ENCODE measurements around the gene FAM241A. TPM values are rescaled to one million over a fixed set of nuclear protein-coding genes. Genes with fewer than 3 reads are reported as not detected.
A peak's percentile ranks its signal among the peaks of the same experiment; 100 is the strongest.

Gene FAM241A
- total and polyA plus RNA-seq, 2 of the 13 experiments (the other 11 are each of a cell fraction or from before 2014, with no cell fraction given): 0.61 to 0.69 TPM

- TF ChIP-seq ZBTB4 (CRISPR knock-in tag; IDR thresholded peaks at IDR 0.05; ENCODE audit: borderline replicate concordance): peak; percentile 82; the same call in 1 of the 2 replicates
- TF ChIP-seq, protein P1, sequence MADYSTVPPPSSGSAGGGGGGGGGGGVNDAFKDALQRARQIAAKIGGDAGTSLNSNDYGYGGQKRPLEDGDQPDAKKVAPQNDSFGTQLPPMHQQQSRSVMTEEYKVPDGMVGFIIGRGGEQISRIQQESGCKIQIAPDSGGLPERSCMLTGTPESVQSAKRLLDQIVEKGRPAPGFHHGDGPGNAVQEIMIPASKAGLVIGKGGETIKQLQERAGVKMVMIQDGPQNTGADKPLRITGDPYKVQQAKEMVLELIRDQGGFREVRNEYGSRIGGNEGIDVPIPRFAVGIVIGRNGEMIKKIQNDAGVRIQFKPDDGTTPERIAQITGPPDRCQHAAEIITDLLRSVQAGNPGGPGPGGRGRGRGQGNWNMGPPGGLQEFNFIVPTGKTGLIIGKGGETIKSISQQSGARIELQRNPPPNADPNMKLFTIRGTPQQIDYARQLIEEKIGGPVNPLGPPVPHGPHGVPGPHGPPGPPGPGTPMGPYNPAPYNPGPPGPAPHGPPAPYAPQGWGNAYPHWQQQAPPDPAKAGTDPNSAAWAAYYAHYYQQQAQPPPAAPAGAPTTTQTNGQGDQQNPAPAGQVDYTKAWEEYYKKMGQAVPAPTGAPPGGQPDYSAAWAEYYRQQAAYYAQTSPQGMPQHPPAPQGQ (CRISPR knock-in tag; IDR thresholded peaks at IDR 0.05; ENCODE audit: borderline replicate concordance): no peak
- peak; percentile 49; the same call in 1 of the 2 replicates for TF ChIP-seq CBFB (CRISPR knock-in tag; IDR thresholded peaks at IDR 0.05)
- no peak for TF ChIP-seq AHR (CRISPR knock-in tag; IDR thresholded peaks at IDR 0.05)
- TF ChIP-seq ZNF570 (CRISPR knock-in tag; IDR thresholded peaks at IDR 0.05; ENCODE audit: borderline replicate concordance): no peak
- TF ChIP-seq RBM22 (optimal IDR thresholded peaks at IDR 0.05; ENCODE audit: low read length): peak; percentile 43
- peak; percentile 85 for TF ChIP-seq HES4 (CRISPR knock-in tag; IDR thresholded peaks at IDR 0.05; ENCODE audit: borderline replicate concordance)
- peak; percentile 54 for TF ChIP-seq RAD21 (CRISPR knock-in tag; IDR thresholded peaks at IDR 0.05)
- no peak for TF ChIP-seq ZNF703 (CRISPR knock-in tag; IDR thresholded peaks at IDR 0.05; ENCODE audit: borderline replicate concordance)
- TF ChIP-seq, protein P2, sequence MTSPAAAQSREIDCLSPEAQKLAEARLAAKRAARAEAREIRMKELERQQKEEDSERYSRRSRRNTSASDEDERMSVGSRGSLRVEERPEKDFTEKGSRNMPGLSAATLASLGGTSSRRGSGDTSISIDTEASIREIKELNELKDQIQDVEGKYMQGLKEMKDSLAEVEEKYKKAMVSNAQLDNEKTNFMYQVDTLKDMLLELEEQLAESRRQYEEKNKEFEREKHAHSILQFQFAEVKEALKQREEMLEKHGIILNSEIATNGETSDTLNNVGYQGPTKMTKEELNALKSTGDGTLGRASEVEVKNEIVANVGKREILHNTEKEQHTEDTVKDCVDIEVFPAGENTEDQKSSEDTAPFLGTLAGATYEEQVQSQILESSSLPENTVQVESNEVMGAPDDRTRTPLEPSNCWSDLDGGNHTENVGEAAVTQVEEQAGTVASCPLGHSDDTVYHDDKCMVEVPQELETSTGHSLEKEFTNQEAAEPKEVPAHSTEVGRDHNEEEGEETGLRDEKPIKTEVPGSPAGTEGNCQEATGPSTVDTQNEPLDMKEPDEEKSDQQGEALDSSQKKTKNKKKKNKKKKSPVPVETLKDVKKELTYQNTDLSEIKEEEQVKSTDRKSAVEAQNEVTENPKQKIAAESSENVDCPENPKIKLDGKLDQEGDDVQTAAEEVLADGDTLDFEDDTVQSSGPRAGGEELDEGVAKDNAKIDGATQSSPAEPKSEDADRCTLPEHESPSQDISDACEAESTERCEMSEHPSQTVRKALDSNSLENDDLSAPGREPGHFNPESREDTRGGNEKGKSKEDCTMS (CRISPR knock-in tag; conservative IDR thresholded peaks at IDR 0.05): no peak
- TF ChIP-seq, protein P3, sequence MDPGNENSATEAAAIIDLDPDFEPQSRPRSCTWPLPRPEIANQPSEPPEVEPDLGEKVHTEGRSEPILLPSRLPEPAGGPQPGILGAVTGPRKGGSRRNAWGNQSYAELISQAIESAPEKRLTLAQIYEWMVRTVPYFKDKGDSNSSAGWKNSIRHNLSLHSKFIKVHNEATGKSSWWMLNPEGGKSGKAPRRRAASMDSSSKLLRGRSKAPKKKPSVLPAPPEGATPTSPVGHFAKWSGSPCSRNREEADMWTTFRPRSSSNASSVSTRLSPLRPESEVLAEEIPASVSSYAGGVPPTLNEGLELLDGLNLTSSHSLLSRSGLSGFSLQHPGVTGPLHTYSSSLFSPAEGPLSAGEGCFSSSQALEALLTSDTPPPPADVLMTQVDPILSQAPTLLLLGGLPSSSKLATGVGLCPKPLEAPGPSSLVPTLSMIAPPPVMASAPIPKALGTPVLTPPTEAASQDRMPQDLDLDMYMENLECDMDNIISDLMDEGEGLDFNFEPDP (CRISPR knock-in tag; conservative IDR thresholded peaks at IDR 0.05): no peak
- TF ChIP-seq, protein P4, sequence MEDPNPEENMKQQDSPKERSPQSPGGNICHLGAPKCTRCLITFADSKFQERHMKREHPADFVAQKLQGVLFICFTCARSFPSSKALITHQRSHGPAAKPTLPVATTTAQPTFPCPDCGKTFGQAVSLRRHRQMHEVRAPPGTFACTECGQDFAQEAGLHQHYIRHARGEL (CRISPR knock-in tag; IDR thresholded peaks at IDR 0.05): no peak
- TF ChIP-seq ZNF713 (CRISPR knock-in tag; IDR thresholded peaks at IDR 0.05): peak; percentile 14; the same call in 1 of the 2 replicates
- TF ChIP-seq ZNF746 (CRISPR knock-in tag; IDR thresholded peaks at IDR 0.05): peak; percentile 63; the same call in 1 of the 2 replicates
- TF ChIP-seq, protein P5, sequence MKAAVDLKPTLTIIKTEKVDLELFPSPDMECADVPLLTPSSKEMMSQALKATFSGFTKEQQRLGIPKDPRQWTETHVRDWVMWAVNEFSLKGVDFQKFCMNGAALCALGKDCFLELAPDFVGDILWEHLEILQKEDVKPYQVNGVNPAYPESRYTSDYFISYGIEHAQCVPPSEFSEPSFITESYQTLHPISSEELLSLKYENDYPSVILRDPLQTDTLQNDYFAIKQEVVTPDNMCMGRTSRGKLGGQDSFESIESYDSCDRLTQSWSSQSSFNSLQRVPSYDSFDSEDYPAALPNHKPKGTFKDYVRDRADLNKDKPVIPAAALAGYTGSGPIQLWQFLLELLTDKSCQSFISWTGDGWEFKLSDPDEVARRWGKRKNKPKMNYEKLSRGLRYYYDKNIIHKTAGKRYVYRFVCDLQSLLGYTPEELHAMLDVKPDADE (CRISPR knock-in tag; IDR thresholded peaks at IDR 0.05): no peak
- TF ChIP-seq ZNF260 (CRISPR knock-in tag; IDR thresholded peaks at IDR 0.05; ENCODE audit: borderline replicate concordance, low read depth): no peak
- TF ChIP-seq HNRNPUL1 (IDR thresholded peaks at IDR 0.05; ENCODE audit: low read depth, low read length): no peak
Observed at GRCh38 chr4:112231779-112232713, 86.8 kb downstream of the FAM241A start, which contains the start of gene AP1AR (continued).

All from HepG2 (cell line).